Esophagus squamous epithelium (tissue), 4 donors: ENCODE data around the gene FRMD5.

Source experiments
- CTCF ChIP-seq, 6 experiments: fragments of 450-650 bp in 4 of 6; fragments of 200-600 bp in 2 of 6; sonication (generic) in 2 of 6; IDR thresholded peaks; one replicate each; pipeline ENCODE4 v1.5.1; 2016 to 2019; ENCODE audit warnings: antibody characterized with exemption in 6 of 6, mild to moderate bottlenecking in 4 of 6, moderate library complexity in 4 of 6
- POLR2A ChIP-seq, 4 donors: fragments of 450-650 bp; IDR thresholded peaks; one replicate each; pipeline ENCODE4 v1.6.1; 2017; ENCODE audit warnings: antibody characterized with exemption in 4 of 4, mild to moderate bottlenecking in 4 of 4, moderate library complexity in 3 of 4

- TF ChIP-seq CTCF (IDR thresholded peaks at IDR 0.05) (no peak), POLR2A (IDR thresholded peaks at IDR 0.05) (no peak)
These were observed 41.7 kb downstream of the FRMD5 start for GRCh38 chr15:44153352-44153751.
